Measurements from ENCODE around the gene PIK3R5.
"Not testable (repeated sequence)": the region's sequence is repeated elsewhere in the genome, so short reads cannot be mapped to it uniquely, and the experiment has no call there.

Gene PIK3R5

GRCh38 chr17:8984225-8984624 is 18.7 kb upstream of the PIK3R5 start:
- DNase-seq, result not testable (repeated sequence)

- no peak for DNase-seq
Observed at GRCh38 chr17:8981443-8981842, 15.9 kb upstream of the PIK3R5 start.

GRCh38 chr17:8979715-8980114 is 14.2 kb upstream of the PIK3R5 start:
- DNase-seq, result no peak

GRCh38 chr17:8976638-8977037 is 11.1 kb upstream of the PIK3R5 start:
- no peak for DNase-seq

GRCh38 chr17:8975091-8975725 is 9.7 kb upstream of the PIK3R5 start:
- no peak for DNase-seq

- DNase-seq, result no peak
Observed at GRCh38 chr17:8969901-8970300, 4.4 kb upstream of the PIK3R5 start.

- DNase-seq, result no peak
Observed at GRCh38 chr17:8968503-8968902, 3.0 kb upstream of the PIK3R5 start.

- no peak for DNase-seq
Observed at GRCh38 chr17:8967861-8968260, 2.4 kb upstream of the PIK3R5 start.

- DNase-seq, result no peak
Observed at GRCh38 chr17:8966926-8967325, 1.4 kb upstream of the PIK3R5 start.

- DNase-seq, result no peak
Observed at GRCh38 chr17:8964801-8965393, 610 bp downstream of the PIK3R5 start.

GRCh38 chr17:8963647-8964258 is 1.8 kb downstream of the PIK3R5 start:
- DNase-seq, result no peak

GRCh38 chr17:8963014-8963413 is 2.5 kb downstream of the PIK3R5 start:
- DNase-seq, result no peak

- no peak for DNase-seq
Observed at GRCh38 chr17:8961829-8962228, 3.7 kb downstream of the PIK3R5 start.

GRCh38 chr17:8960325-8961140 is 5.0 kb downstream of the PIK3R5 start:
- no peak for DNase-seq

GRCh38 chr17:8959312-8959918 is 6.1 kb downstream of the PIK3R5 start:
- DNase-seq, result no peak

GRCh38 chr17:8957721-8958120 is 7.8 kb downstream of the PIK3R5 start:
- no peak for DNase-seq

- no peak for DNase-seq
Observed at GRCh38 chr17:8956465-8956902, 9.0 kb downstream of the PIK3R5 start.

GRCh38 chr17:8955021-8955959 is 10.2 kb downstream of the PIK3R5 start:
- DNase-seq, result no peak

- DNase-seq, result no peak
Observed at GRCh38 chr17:8954339-8954738, 11.2 kb downstream of the PIK3R5 start.

GRCh38 chr17:8953156-8953885 is 12.2 kb downstream of the PIK3R5 start:
- DNase-seq, result no peak

- no peak for DNase-seq
Observed at GRCh38 chr17:8952191-8952590, 13.3 kb downstream of the PIK3R5 start.
